Epidermal melanocyte (primary cell): ENCODE measurements around the gene COL6A5.
"Not testable (repeated sequence)": the region's sequence is repeated elsewhere in the genome, so short reads cannot be mapped to it uniquely, and the experiment has no call there.

Experiments used
- DNase-seq: peaks from one replicate; pipeline ENCODE4 v3.0.0; 2011; ENCODE audit warnings: low spot score; ENCODE audit not compliant: insufficient read length

COL6A5 gene

DNA sequence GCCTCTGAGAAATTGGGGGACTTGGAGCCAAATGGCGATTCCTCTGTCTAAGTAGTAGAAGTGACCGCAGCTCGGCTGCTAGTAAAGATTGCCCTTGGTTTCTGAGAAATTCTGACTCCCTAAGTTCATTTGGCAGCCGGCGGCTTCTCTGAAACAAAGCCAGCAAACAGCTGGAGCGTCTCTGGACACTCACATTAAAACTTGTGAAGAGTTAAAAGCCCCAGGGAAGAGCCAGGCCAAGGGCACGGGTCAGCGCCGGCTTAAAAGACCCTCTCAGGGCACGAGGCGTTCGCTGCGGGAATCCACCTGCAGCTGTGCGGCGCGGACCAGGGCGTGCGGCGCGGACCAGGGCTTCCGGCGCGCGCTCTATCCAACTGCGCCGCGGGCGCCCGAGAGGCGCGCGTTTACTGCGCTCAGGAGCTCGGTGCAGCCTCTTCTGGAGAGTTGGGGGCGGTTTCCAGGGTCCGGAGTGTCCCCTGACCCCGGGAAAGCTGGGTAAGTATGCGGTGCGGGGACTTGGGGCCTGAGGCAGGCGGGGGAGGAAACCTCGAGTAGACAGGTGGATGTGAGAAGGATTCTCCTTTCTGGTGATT lies at the start of gene COL6A5:
COL6A5 (plus strand) TSS at position 186 of the 593 bp plus-strand sequence. CDS start 27,967 bp downstream, outside the sequence.
- no peak for DNase-seq

DNA sequence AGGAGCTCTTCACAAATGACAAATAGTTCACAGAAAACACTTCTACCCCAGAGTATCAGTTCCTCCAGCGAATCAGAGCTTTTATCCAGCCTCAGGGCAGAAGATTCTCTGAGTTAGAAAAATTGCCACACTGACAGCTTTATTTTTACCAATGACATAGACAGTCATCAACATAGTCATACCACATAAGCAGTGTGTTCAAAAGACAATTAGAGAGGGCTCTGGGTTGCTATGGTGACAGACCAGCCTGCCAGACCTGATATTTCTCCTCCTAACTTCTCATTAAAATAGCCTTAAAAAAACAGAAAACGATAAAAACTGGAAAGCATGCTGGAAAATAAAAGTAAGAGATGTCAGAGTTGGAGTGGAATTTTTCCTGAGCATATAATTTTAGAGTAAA lies 45.9 kb upstream of the COL6A5 start:
- no peak for DNase-seq

GRCh38 chr3:130300888-130301287 lies 44.6 kb upstream of the COL6A5 start:
- no peak for DNase-seq

DNA sequence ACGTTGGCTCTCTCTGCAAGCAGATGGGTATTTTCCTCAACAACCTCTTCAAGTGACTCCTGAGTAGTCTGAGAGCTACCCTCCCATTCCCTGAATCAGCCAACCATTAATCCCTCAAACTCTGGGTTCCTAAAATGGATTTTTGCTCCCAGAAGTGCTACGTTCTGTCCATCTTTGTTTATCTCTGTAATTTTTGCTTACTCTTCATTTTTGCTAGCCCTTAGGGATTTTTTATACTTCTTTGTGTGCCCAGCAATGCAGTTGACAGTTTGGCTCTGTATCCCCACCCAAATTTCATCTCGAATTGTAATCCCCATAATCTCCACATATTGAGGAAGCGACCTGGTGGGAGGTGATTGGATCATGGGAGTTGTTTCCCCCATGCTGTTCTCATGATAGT lies 35.4 kb upstream of the COL6A5 start:
- DNase-seq, result no peak

- DNase-seq, result no peak
Observed at GRCh38 chr3:130312374-130312773, 33.1 kb upstream of the COL6A5 start.

- DNase-seq, result peak; percentile 28
Observed at GRCh38 chr3:130316169-130316568, 29.3 kb upstream of the COL6A5 start.

DNA sequence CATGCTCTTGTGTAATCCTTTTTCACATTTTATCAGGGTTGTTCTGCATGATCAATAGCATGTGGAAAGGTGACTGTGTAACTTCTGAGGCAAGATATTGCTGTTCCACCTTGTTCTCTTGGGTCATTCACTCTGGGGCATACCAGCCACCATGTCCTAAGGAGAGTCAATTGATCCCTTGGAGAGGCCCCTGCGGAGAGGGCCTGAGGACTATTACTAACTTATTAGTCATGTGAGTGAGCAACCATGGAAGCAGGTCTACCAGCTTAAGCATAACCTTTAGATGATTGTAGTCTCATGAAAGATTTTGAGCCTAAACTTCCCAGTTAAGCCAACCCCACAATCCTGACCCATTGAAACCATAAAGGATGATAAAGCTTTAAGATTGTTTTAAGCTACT lies 22.0 kb upstream of the COL6A5 start:
- no peak for DNase-seq

DNA sequence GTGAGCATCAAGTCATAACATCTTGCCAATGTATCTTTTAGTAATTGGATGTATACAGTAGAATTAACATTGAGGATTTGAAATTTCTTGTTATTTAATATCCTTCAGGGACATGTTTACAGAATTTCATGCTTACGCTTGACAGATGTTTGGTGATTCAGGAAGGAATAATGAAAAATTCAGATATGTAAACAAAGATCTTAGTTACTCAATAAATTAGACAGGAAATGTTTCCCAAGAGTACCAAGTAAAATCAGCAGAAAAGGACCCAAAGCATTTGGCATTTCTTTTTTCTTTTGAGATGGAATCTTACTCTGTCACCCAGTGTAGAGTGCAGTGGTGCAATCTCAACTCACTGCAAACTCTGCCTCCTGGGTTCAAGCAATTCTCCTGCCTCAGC lies 4.7 kb upstream of the COL6A5 start:
- no peak for DNase-seq

DNA sequence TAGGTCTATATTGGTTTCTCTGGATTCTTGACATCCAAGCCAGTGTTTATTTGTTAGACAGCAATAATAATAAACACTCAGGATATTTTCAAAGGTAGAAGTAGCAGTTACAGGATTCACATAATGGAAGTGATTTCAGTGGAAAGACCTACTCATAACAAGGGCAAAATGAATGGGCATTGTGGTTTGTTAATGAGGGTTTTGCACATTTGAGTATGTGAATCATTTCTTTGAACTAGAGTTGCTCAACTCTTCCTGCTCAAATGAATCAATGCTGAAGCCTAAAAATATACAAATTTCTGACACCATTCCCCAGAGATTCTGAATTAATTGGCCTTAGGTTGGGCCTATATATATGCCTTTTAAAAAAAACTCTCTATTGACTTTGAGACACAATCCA lies 4.1 kb upstream of the COL6A5 start:
- no peak for DNase-seq

GRCh38 chr3:130341882-130342281 lies 3.6 kb upstream of the COL6A5 start:
- DNase-seq, result no peak

DNA sequence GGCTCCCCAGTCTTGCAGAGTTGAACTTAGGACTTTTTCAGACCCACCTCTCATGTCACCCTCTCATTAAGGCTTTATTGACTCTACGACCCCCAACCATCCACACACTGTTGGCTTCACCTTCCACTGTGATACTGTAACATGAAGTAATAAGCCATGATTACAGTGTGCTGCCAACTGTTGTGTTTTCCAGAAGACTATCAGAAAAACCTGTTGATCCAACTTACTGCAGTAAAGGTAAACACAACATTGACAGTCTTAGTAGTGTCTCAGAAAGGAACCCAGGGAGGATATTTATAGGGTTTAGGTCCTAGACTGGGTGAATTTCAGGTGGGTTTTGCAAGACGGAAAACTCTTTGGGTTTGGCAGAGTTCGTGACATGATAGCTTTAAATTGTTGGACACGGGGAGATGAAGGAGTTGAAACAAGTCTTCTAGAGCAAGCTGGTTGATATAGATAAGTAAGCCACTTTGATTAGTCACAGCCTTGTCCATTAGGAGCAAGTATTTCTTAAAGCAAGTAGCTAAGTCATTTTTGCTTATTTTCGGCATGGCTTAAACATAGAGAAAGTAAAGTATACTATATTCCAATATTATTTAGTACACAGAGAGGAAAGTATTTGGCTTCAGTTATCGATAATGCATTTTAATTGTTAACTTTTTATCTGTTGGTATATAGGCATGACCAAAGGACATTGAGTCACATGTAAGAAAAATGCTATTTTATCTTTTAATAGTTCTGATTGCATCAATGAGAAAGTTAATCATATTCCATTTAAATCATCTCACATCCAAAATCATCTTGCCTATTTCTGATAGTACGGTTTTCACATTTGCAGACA lies 2.4 kb upstream of the COL6A5 start:
- DNase-seq, result no peak

- DNase-seq, result not testable (repeated sequence)
Observed at GRCh38 chr3:130348258-130348657, 2.8 kb downstream of the COL6A5 start.

DNA sequence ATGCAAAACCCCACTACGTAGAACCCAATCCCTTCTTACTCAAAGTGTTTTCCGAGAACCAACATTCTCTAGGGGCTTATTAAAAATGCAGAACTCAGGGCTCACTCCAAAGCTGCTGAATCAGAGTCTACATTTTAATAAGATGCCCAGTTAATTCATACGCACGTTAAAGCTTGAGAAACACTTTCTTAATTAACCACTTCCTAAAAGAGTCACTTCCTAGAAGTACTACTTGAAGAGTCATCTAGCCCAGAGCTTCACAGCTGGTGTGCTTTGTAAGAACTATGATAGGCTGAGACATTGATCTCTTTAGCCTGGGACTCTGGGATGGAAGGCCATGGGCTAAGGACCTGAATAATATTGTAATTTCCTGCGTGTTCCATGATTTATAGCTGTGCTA lies 9.0 kb downstream of the COL6A5 start:
- no peak for DNase-seq

DNA sequence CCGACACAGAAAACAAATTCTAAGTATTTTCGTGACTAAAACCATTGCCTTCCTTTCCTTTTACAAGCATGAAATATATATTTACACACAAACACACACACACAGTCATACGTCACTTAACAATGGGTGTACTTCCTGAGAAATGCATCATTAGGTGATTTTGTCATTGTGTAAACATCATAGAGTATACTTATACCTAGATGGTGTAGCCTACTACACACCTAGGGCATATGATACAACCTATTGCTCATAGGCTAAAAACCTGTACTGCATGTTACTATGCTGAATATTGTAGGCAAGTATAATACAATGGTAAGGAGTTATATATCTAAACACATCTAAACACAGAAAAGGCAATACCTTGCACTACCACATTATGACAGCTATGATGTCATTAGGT lies 28.6 kb downstream of the COL6A5 start:
- DNase-seq, result no peak

- DNase-seq, result no peak
Observed at GRCh38 chr3:130374908-130375307, 29.4 kb downstream of the COL6A5 start.

- no peak for DNase-seq
Observed at GRCh38 chr3:130377960-130378676, 32.6 kb downstream of the COL6A5 start.

GRCh38 chr3:130378677-130379191 lies 33.3 kb downstream of the COL6A5 start:
- no peak for DNase-seq

GRCh38 chr3:130379274-130379673 lies 33.8 kb downstream of the COL6A5 start:
- DNase-seq, result no peak

DNA sequence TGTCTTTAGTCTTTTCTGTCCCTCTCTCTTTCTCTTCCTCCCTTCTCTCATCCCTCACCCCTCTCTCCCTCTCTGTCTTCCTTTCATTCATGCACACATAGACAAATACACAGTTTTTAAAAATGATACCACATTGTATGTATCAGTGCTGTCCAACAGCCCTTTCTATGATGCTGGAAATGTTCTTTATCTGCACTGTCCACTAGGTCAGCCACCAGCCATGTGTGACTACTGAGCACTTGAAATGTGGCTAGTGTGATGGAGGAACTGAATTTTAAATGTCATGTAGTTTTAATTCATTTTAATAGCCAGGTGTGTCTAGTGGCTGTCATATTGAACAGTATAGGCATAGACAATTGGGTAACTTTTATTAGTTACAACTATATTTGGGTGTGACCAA lies 34.9 kb downstream of the COL6A5 start:
- no peak for DNase-seq

DNA sequence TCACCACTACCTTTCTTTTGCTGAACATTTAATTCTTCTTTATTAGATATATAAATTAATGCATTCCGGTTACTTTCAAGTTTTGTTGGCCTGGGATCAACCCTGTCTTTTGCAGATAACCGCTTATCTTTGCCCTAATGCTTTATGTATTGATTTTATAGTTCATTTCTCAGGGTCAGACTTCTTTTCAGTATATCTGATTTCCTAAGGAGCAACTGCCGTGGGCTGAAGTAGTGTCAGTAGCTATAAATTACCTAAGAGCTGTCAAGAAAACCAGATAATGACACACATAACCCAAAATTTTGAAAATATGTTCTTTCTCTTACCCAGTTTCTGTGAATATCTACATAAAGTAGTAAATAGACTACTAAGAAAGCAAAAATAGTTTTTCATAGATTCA lies 38.0 kb downstream of the COL6A5 start:
- no peak for DNase-seq

- DNase-seq, result no peak
Observed at GRCh38 chr3:130384476-130385025, 39.1 kb downstream of the COL6A5 start.
